Panc1 (cell line): ENCODE data around the gene SEPTIN5. TPM values are rescaled to one million over a fixed set of nuclear protein-coding genes. Genes with fewer than 3 reads are reported as not detected.
"Not testable (repeated sequence)": the region's sequence is repeated elsewhere in the genome, so short reads cannot be mapped to it uniquely, and the experiment has no call there.

Experiments
- ATAC-seq: fragments of 200-7000 bp; cut with Tn5 transposase; 2 replicates; pipeline ENCODE4 v1.9.1; 2020; ENCODE audit warnings: mild to moderate bottlenecking, moderate library complexity
- BruUV-seq: library from RNA; stranded (reverse); fragments of 400-500 nt; replicated peaks from 2 replicates; lab custom pipeline; 2021; lab: Mats Ljungman, UMichigan
- CTCF ChIA-PET: fragments of 300-600 bp; sonication (Branson Sonifier 250); formaldehyde crosslinking; loops from one replicate; lab custom pipeline; 2022; ENCODE audit warnings: antibody characterized with exemption; lab: Charles Lee
- POLR2A ChIA-PET: fragments of 300-600 bp; sonication (Branson Sonifier 250); formaldehyde crosslinking; loops from one replicate; lab custom pipeline; 2022; ENCODE audit warnings: antibody characterized with exemption; lab: Charles Lee
- DNase-seq: peaks from one replicate; pipeline ENCODE4 v3.0.0-alpha.2; 2010; ENCODE audit warnings: low read depth, low spot score
- H3K27ac ChIP-seq: 2 replicates; pipeline ENCODE4 v1.5.1; 2011; ENCODE audit warnings: mild to moderate bottlenecking, low read length, inconsistent platforms
- H3K27me3 ChIP-seq: fragments of 200-500 bp; sonication (Bioruptor generic); 2 replicates; pipeline ENCODE4 v1.6.0; 2014; ENCODE audit warnings: low read length, inconsistent platforms; ENCODE audit not compliant: control insufficient read depth, insufficient read depth
- H3K36me3 ChIP-seq: fragments of 200-500 bp; sonication (Bioruptor generic); 2 replicates; pipeline ENCODE4 v1.5.1; 2014; ENCODE audit warnings: inconsistent platforms, mild to moderate bottlenecking, low read length, moderate library complexity; ENCODE audit not compliant: control insufficient read depth, insufficient read depth
- H3K4me1 ChIP-seq: 2 replicates; pipeline ENCODE4 v1.5.1; 2011; ENCODE audit warnings: inconsistent platforms, mild to moderate bottlenecking, low read length, moderate library complexity; ENCODE audit not compliant: control insufficient read depth, insufficient read depth
- H3K4me3 ChIP-seq, 2 experiments: 2 replicates each; pipeline ENCODE4 v1.5.1; 2011 to 2012; ENCODE audit warnings: low read depth in 2 of 2, low read length in 2 of 2, mild to moderate bottlenecking in 2 of 2, inconsistent platforms in 1 of 2, moderate library complexity in 1 of 2
- H3K9me3 ChIP-seq: fragments of 200-500 bp; sonication (Bioruptor generic); 2 replicates; pipeline ENCODE4 v1.5.1; 2014; ENCODE audit warnings: low read depth, mild to moderate bottlenecking, inconsistent platforms, low read length, moderate library complexity; ENCODE audit not compliant: control insufficient read depth, insufficient read depth
- CTCF ChIP-seq: fragments of 450-650 bp; IDR thresholded peaks from 2 replicates; pipeline ENCODE4 v1.5.1; 2017; ENCODE audit warnings: mild to moderate bottlenecking
- POLR2AphosphoS5 ChIP-seq: IDR thresholded peaks from 2 replicates; pipeline ENCODE4 v1.6.1; 2012; ENCODE audit warnings: mild to moderate bottlenecking, low read depth, low read length, moderate library complexity
- REST ChIP-seq, 2 experiments: IDR thresholded peaks; 2 replicates each; pipeline ENCODE4 v1.6.1; 2011 to 2012; ENCODE audit warnings: low read depth in 2 of 2, control low read depth in 1 of 2, low read length in 1 of 2, mild to moderate bottlenecking in 1 of 2, moderate library complexity in 1 of 2; ENCODE audit not compliant: insufficient read depth in 1 of 2
- SIN3A ChIP-seq: IDR thresholded peaks from 2 replicates; pipeline ENCODE4 v1.6.1; 2012; ENCODE audit warnings: low read depth, mild to moderate bottlenecking, low read length, moderate library complexity, borderline replicate concordance; ENCODE audit not compliant: insufficient read depth
- TCF7L2 ChIP-seq: IDR thresholded peaks from 2 replicates; pipeline ENCODE4 v1.6.1; 2011; ENCODE audit warnings: mild to moderate bottlenecking, low read depth, low read length, inconsistent platforms
- in situ Hi-C: cut with HindIII; loops from 2 replicates; pipeline ENCODE4 v1.10.0; 2016; ENCODE audit warnings: low sequenced_read_pairs, low pct_unique_long_range_greater_than_20kb
- intact Hi-C: fragments of 100-400 bp; cut with micrococcal nuclease; formaldehyde crosslinking; loops from one replicate; pipeline ENCODE4 v1.10.0; 2022; ENCODE audit not compliant: unreplicated experiment
- total RNA-seq: library from RNA; stranded (reverse); gene quantifications from one replicate; pipeline ENCODE4 v1.2.1, GENCODE V29; 2021; ENCODE audit not compliant: unreplicated experiment

The SEPTIN5 gene
- total RNA-seq, 1 experiment from 2014 or later, result 17.2 TPM

- no peaks in the 10 kb centered on the region for H3K9me3 ChIP-seq
- ChIA-PET POLR2A (no interaction called here), CTCF (no interaction called here)
- ATAC-seq, result no peak
- BruUV-seq, result no TSS peak
- H3K4me3 ChIP-seq, result no peak overlapping the region
- intact Hi-C loops, result no loop called here
- H3K27ac ChIP-seq, result no peak overlapping the region
- no peak for DNase-seq
- no peak for TF ChIP-seq POLR2AphosphoS5
- H3K36me3 ChIP-seq, result no peaks in the 10 kb centered on the region
- no peaks in the 10 kb centered on the region for H3K27me3 ChIP-seq
- H3K4me1 ChIP-seq, result peaks cover 7% of the 10 kb centered on the region; the same call in 1 of the 2 replicates
- in situ Hi-C loops, result no loop called here
Observed at GRCh38 chr22:19694696-19695095, 19.6 kb upstream of the SEPTIN5 start.

GRCh38 chr22:19696504-19697276, 17.6 kb upstream of the SEPTIN5 start:
- H3K27ac ChIP-seq, result no peak overlapping the region
- intact Hi-C loops (no loop called here), in situ Hi-C loops (no loop called here)
- TF ChIP-seq SIN3A, result no peak
- CTCF ChIA-PET, result no interaction called here
- BruUV-seq, result no TSS peak
- H3K4me1 ChIP-seq, result peaks cover 5% of the 10 kb centered on the region; the same call in 1 of the 2 replicates
- no peaks in the 10 kb centered on the region for H3K9me3 ChIP-seq
- no peak for DNase-seq
- POLR2A ChIA-PET, result no interaction called here
- H3K4me3 ChIP-seq, result no peak overlapping the region
- H3K27me3 ChIP-seq, result no peaks in the 10 kb centered on the region
- ATAC-seq, result no peak
- H3K36me3 ChIP-seq, result no peaks in the 10 kb centered on the region

- ATAC-seq, DNase-seq, H3K27ac ChIP-seq, BruUV-seq, H3K4me3 ChIP-seq, POLR2A ChIA-PET, intact Hi-C loops, H3K4me1 ChIP-seq, CTCF ChIA-PET, H3K27me3 ChIP-seq, in situ Hi-C loops, H3K36me3 ChIP-seq, H3K9me3 ChIP-seq: not testable (repeated sequence)
Observed at GRCh38 chr22:19697871-19698270, 16.4 kb upstream of the SEPTIN5 start.

- no peaks in the 10 kb centered on the region for H3K36me3 ChIP-seq
- TF ChIP-seq CTCF (no peak), REST (IDR thresholded peaks at IDR 0.05; ENCODE audit: insufficient read depth in 1 of 2, low read depth in 2 of 2, low read length in 1 of 2) (no peak), TCF7L2 (no peak), POLR2AphosphoS5 (no peak), SIN3A (no peak)
- H3K27me3 ChIP-seq, result no peaks in the 10 kb centered on the region
- ChIA-PET CTCF (no interaction called here), POLR2A (no interaction called here)
- H3K4me3 ChIP-seq, result no peak overlapping the region
- no peak overlapping the region for H3K27ac ChIP-seq
- DNase-seq, result no peak
- no TSS peak for BruUV-seq
- intact Hi-C loops, result no loop called here
- no peaks in the 10 kb centered on the region for H3K4me1 ChIP-seq
- H3K9me3 ChIP-seq, result no peaks in the 10 kb centered on the region
- in situ Hi-C loops, result no loop called here
- ATAC-seq, result no peak
Observed at GRCh38 chr22:19700790-19701419, 13.4 kb upstream of the SEPTIN5 start.
